WI38 (cell line): ENCODE results near the gene ADAM33.

Source experiments
- H3K4me3 ChIP-seq: 2 replicates; pipeline ENCODE4 v1.5.1; 2011; ENCODE audit warnings: low read depth, mild to moderate bottlenecking, control low read depth, low read length
- CTCF ChIP-seq: IDR thresholded peaks from 2 replicates; pipeline ENCODE4 v1.5.1; 2012; ENCODE audit warnings: low read depth, mild to moderate bottlenecking, control low read depth, low read length

Gene ADAM33

GRCh38 chr20:3651204-3651962 lies 30.4 kb downstream of the ADAM33 start:
- no peak overlapping the region for H3K4me3 ChIP-seq
- no peak for TF ChIP-seq CTCF

GRCh38 chr20:3648951-3649350 lies 32.9 kb downstream of the ADAM33 start:
- no peak for TF ChIP-seq CTCF
- H3K4me3 ChIP-seq: no peak overlapping the region

- H3K4me3 ChIP-seq: no peak overlapping the region
- no peak for TF ChIP-seq CTCF
Measured at GRCh38 chr20:3647473-3647872, 34.3 kb downstream of the ADAM33 start.

GRCh38 chr20:3646651-3647050 lies 35.2 kb downstream of the ADAM33 start:
- H3K4me3 ChIP-seq: no peak overlapping the region
- no peak for TF ChIP-seq CTCF

- H3K4me3 ChIP-seq: no peak overlapping the region
- TF ChIP-seq CTCF: no peak
Measured at GRCh38 chr20:3646067-3646440, 35.8 kb downstream of the ADAM33 start.

- TF ChIP-seq CTCF: no peak
Measured at GRCh38 chr20:3645309-3646066, 36.3 kb downstream of the ADAM33 start.

GRCh38 chr20:3640259-3640658 lies 41.6 kb downstream of the ADAM33 start:
- TF ChIP-seq CTCF: no peak
- no peak overlapping the region for H3K4me3 ChIP-seq

More at GRCh38 chr20:3645309-3646066, 36.3 kb downstream of the ADAM33 start:
- no peak overlapping the region for H3K4me3 ChIP-seq
